ENCODE data around the gene STPG3. TPM values are rescaled to one million over a fixed set of nuclear protein-coding genes. Genes with fewer than 3 reads are reported as not detected.

Gene STPG3
- total and polyA plus RNA-seq, 2 of the 4 experiments (the other 2 are of a cell fraction): not detected

GRCh38 chr9:137277329-137278041, 26.4 kb downstream of the STPG3 start, which contains the start of gene TOR4A:
Gene TOR4A, plus strand, starts transcription at chr9:137277726. Its CDS starts 964 bp downstream, at chr9:137278690.
- H4K91ac ChIP-seq (ENCODE audit: insufficient read depth, low read depth, low read length): peak within 1 kb of the TSS; percentile 73
- H2BK20ac ChIP-seq (ENCODE audit: low read depth, low read length): no peak within 1 kb of the TSS; the same call in 1 of the 2 replicates
- H3K4me1 ChIP-seq (ENCODE audit: control insufficient read depth, insufficient read depth, low read length): peaks cover 21% of the 10 kb centered on the region
- H2BK5ac ChIP-seq (ENCODE audit: low read depth, low read length, poor library complexity, severe bottlenecking): peak within 1 kb of the TSS; percentile 71
- TF ChIP-seq, protein P1, sequence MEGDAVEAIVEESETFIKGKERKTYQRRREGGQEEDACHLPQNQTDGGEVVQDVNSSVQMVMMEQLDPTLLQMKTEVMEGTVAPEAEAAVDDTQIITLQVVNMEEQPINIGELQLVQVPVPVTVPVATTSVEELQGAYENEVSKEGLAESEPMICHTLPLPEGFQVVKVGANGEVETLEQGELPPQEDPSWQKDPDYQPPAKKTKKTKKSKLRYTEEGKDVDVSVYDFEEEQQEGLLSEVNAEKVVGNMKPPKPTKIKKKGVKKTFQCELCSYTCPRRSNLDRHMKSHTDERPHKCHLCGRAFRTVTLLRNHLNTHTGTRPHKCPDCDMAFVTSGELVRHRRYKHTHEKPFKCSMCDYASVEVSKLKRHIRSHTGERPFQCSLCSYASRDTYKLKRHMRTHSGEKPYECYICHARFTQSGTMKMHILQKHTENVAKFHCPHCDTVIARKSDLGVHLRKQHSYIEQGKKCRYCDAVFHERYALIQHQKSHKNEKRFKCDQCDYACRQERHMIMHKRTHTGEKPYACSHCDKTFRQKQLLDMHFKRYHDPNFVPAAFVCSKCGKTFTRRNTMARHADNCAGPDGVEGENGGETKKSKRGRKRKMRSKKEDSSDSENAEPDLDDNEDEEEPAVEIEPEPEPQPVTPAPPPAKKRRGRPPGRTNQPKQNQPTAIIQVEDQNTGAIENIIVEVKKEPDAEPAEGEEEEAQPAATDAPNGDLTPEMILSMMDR (conservative IDR thresholded peaks at IDR 0.05; ENCODE audit: low read depth, low read length): peak; percentile 31; the same call in 1 of the 2 replicates
- no peak for TF ChIP-seq RAD21 (IDR thresholded peaks at IDR 0.05; ENCODE audit: low read length)
- TF ChIP-seq POLR2A (IDR thresholded peaks at IDR 0.05; ENCODE audit: low read depth, low read length): peak; percentile 65; the same call in 1 of the 2 replicates
- peak; percentile 14; the same call in 1 of the 2 replicates for TF ChIP-seq FOS (IDR thresholded peaks at IDR 0.05; ENCODE audit: low read depth, low read length)
- H4K5ac ChIP-seq (ENCODE audit: low read depth, low read length): peak within 1 kb of the TSS; percentile 36
- ChIA-PET CTCF (no interaction called here), POLR2A (ENCODE audit: unreplicated experiment) (interaction anchor here (0.5 kb wide), 1 partner anchor 10 kb away, joined by 5 read pairs; no protein-coding TSS in a partner anchor)
- dilution Hi-C loops (cut with HindIII; ENCODE audit: low sequenced_read_pairs, unreplicated experiment) (no loop called here), intact Hi-C loops (cut with micrococcal nuclease) (no loop called here), in situ Hi-C loops (cut with MboI; ENCODE audit: low sequenced_read_pairs) (no loop called here)
- peaks cover 33% of the 10 kb centered on the region for H3K36me3 ChIP-seq (ENCODE audit: control insufficient read depth, insufficient read depth, low read length)
- H2AFZ ChIP-seq (replicated peaks; ENCODE audit: low read length, poor library complexity): peak within 1 kb of the TSS; percentile 88
- H3K9me3 ChIP-seq (ENCODE audit: control insufficient read depth, insufficient read depth, low read length): no peaks in the 10 kb centered on the region
- peak within 1 kb of the TSS; percentile 99 for H2AK9ac ChIP-seq (replicated peaks; ENCODE audit: low read depth, low read length, poor library complexity)
- peak within 1 kb of the TSS; percentile 86 for H4K8ac ChIP-seq (ENCODE audit: low read depth in 2 of 2, low read length in 2 of 2)
- H2BK15ac ChIP-seq (ENCODE audit: low read depth, low read length): peak within 1 kb of the TSS; percentile 40; the same call in 1 of the 3 replicates
- peak within 1 kb of the TSS; percentile 59; the same call in 1 of the 2 replicates for H3K23ac ChIP-seq (ENCODE audit: low read depth, low read length)
- H3K14ac ChIP-seq (replicated peaks; ENCODE audit: low read depth, low read length): peak within 1 kb of the TSS; percentile 58
- H3K56ac ChIP-seq (ENCODE audit: extremely low read depth, insufficient read depth, low read length): peak within 1 kb of the TSS; percentile 27
- H3K4ac ChIP-seq (ENCODE audit: low read depth, low read length): peak within 1 kb of the TSS; percentile 88
- no peaks in the 10 kb centered on the region for H3K9me1 ChIP-seq (ENCODE audit: insufficient read depth, low read length)
- DNase-seq (peak; percentile 86), ATAC-seq (ENCODE audit: low read depth) (peak; percentile 84)
- peak within 1 kb of the TSS; percentile 81 for H3K27ac ChIP-seq (ENCODE audit: insufficient read depth, low read length)
- peak within 1 kb of the TSS; percentile 77 for H3K4me2 ChIP-seq (ENCODE audit: low read depth, low read length)
- H3K18ac ChIP-seq (ENCODE audit: low read depth, low read length): peak within 1 kb of the TSS; percentile 8; the same call in 1 of the 2 replicates
- peak within 1 kb of the TSS; percentile 66 for H2BK120ac ChIP-seq (ENCODE audit: low read depth, low read length)
- peaks cover 3 to 63% of the 10 kb centered on the region in 2 experiments for H3K79me1 ChIP-seq (ENCODE audit: low read depth in 1 of 2, low read length in 2 of 2)
- H2AK5ac ChIP-seq (ENCODE audit: low read depth, low read length): peak within 1 kb of the TSS; percentile 91
- BruUV-seq (replicated peaks): no TSS peak
- H3K9ac ChIP-seq (ENCODE audit: low read depth, low read length): peak within 1 kb of the TSS; percentile 79
- H4K20me1 ChIP-seq (ENCODE audit: insufficient read depth, low read length): peaks cover 34% of the 10 kb centered on the region
- WGBS, 2 experiments (ENCODE audit: extremely low coverage in 2 of 2, insufficient read length in 1 of 2): 0% methylated on average over 8 of the region's 25 CpGs; no CpG with 5 or more reads in 1 of the 2 experiments
- peak within 1 kb of the TSS; percentile 80 for H3K4me3 ChIP-seq (ENCODE audit: insufficient read depth, low read depth, low read length)
- H3K27me3 ChIP-seq (ENCODE audit: control insufficient read depth, insufficient read depth, low read length): no peaks in the 10 kb centered on the region

Data from IMR-90 (cell line).